ENCODE data around the gene B4GALT6.

Gene B4GALT6

GRCh38 chr18:31686986-31687928, 2.9 kb upstream of the B4GALT6 start:
- DNase-seq: no peak

- no peak for DNase-seq
Measured at GRCh38 chr18:31686572-31686971, 2.2 kb upstream of the B4GALT6 start.

- DNase-seq: peak; percentile 59
Measured at GRCh38 chr18:31685097-31686082, 1.0 kb upstream of the B4GALT6 start.

- DNase-seq: peak; percentile 15
Measured at GRCh38 chr18:31683968-31684278, 458 bp downstream of the B4GALT6 start.

GRCh38 chr18:31683106-31683505, 1.3 kb downstream of the B4GALT6 start:
- DNase-seq: no peak

- no peak for DNase-seq
Measured at GRCh38 chr18:31680831-31681568, 3.4 kb downstream of the B4GALT6 start.

GRCh38 chr18:31680433-31680811, 4.0 kb downstream of the B4GALT6 start:
- no peak for DNase-seq

GRCh38 chr18:31679791-31680432, 4.5 kb downstream of the B4GALT6 start:
- no peak for DNase-seq

- no peak for DNase-seq
Measured at GRCh38 chr18:31679133-31679742, 5.1 kb downstream of the B4GALT6 start.

- no peak for DNase-seq
Measured at GRCh38 chr18:31678425-31678824, 6.0 kb downstream of the B4GALT6 start.

GRCh38 chr18:31677592-31677991, 6.8 kb downstream of the B4GALT6 start:
- no peak for DNase-seq

GRCh38 chr18:31675404-31675803, 9.0 kb downstream of the B4GALT6 start:
- no peak for DNase-seq

- DNase-seq: no peak
Measured at GRCh38 chr18:31672628-31673135, 11.7 kb downstream of the B4GALT6 start.

- DNase-seq: no peak
Measured at GRCh38 chr18:31671951-31672350, 12.4 kb downstream of the B4GALT6 start.

GRCh38 chr18:31669541-31669940, 14.8 kb downstream of the B4GALT6 start:
- no peak for DNase-seq

GRCh38 chr18:31667185-31667584, 17.2 kb downstream of the B4GALT6 start:
- DNase-seq: no peak

GRCh38 chr18:31666055-31666454, 18.3 kb downstream of the B4GALT6 start:
- no peak for DNase-seq

GRCh38 chr18:31664101-31664500, 20.3 kb downstream of the B4GALT6 start:
- no peak for DNase-seq

GRCh38 chr18:31661965-31662364, 22.4 kb downstream of the B4GALT6 start:
- DNase-seq: no peak

- no peak for DNase-seq
Measured at GRCh38 chr18:31660763-31661162, 23.6 kb downstream of the B4GALT6 start.

GRCh38 chr18:31659576-31660177, 24.7 kb downstream of the B4GALT6 start:
- DNase-seq: no peak
